ENCODE results near the gene MEGF8.

Gene MEGF8

GRCh38 chr19:42325308-42325895 is at the start of gene MEGF8:
MEGF8 (plus strand) TSS chr19:42325635; CDS start chr19:42326244, 609 bp downstream.
- DNase-seq (ENCODE audit: low spot score), result peak; percentile 98
- FAIRE-seq, result peak; percentile 79

GRCh38 chr19:42276284-42276683 is 49.2 kb upstream of the MEGF8 start:
- no peak for DNase-seq (ENCODE audit: low spot score)
- no peak for FAIRE-seq

GRCh38 chr19:42276821-42277220 is 48.6 kb upstream of the MEGF8 start:
- FAIRE-seq (no peak), DNase-seq (ENCODE audit: low spot score) (no peak)

GRCh38 chr19:42277821-42278451 is 47.5 kb upstream of the MEGF8 start:
- no peak for FAIRE-seq
- DNase-seq (ENCODE audit: low spot score), result no peak

GRCh38 chr19:42278452-42279154 is 46.8 kb upstream of the MEGF8 start:
- FAIRE-seq (no peak), DNase-seq (ENCODE audit: low spot score) (no peak)

- DNase-seq (ENCODE audit: low spot score), result no peak
- no peak for FAIRE-seq
Measured at GRCh38 chr19:42279155-42279901, 46.1 kb upstream of the MEGF8 start.

GRCh38 chr19:42279902-42280814 is 45.3 kb upstream of the MEGF8 start:
- DNase-seq (ENCODE audit: low spot score) (peak; percentile 95), FAIRE-seq (peak; percentile 80)

GRCh38 chr19:42280815-42281145 is 44.7 kb upstream of the MEGF8 start:
- FAIRE-seq (no peak), DNase-seq (ENCODE audit: low spot score) (peak; percentile 57)

GRCh38 chr19:42281146-42281826 is 44.1 kb upstream of the MEGF8 start:
- no peak for FAIRE-seq

GRCh38 chr19:42281827-42282762 is 43.3 kb upstream of the MEGF8 start:
- FAIRE-seq, result peak; percentile 90

More at GRCh38 chr19:42281146-42281826, 44.1 kb upstream of the MEGF8 start:
- DNase-seq (ENCODE audit: low spot score), result peak; percentile 70

GRCh38 chr19:42282819-42283187 is 42.6 kb upstream of the MEGF8 start:
- FAIRE-seq, result no peak
- no peak for DNase-seq (ENCODE audit: low spot score)

More at GRCh38 chr19:42281827-42282762, 43.3 kb upstream of the MEGF8 start:
- DNase-seq (ENCODE audit: low spot score), result peak; percentile 74

GRCh38 chr19:42283188-42284065 is 42.0 kb upstream of the MEGF8 start:
- DNase-seq (ENCODE audit: low spot score) (peak; percentile 94), FAIRE-seq (peak; percentile 99)

- DNase-seq (ENCODE audit: low spot score) (peak; percentile 91), FAIRE-seq (no peak)
Measured at GRCh38 chr19:42284066-42284501, 41.4 kb upstream of the MEGF8 start.

GRCh38 chr19:42284591-42285341 is 40.7 kb upstream of the MEGF8 start:
- DNase-seq (ENCODE audit: low spot score) (no peak), FAIRE-seq (peak; percentile 27)

- no peak for DNase-seq (ENCODE audit: low spot score)
- FAIRE-seq, result no peak
Measured at GRCh38 chr19:42285541-42285941, 39.9 kb upstream of the MEGF8 start.

GRCh38 chr19:42285988-42286348 is 39.5 kb upstream of the MEGF8 start:
- FAIRE-seq (no peak), DNase-seq (ENCODE audit: low spot score) (no peak)

GRCh38 chr19:42286349-42287016 is 39.0 kb upstream of the MEGF8 start:
- DNase-seq (ENCODE audit: low spot score), result no peak
- FAIRE-seq, result no peak
